ENCODE data around the gene PTPN7.
A peak's percentile ranks its signal among the peaks of the same experiment; 100 is the strongest.

Gene PTPN7

GRCh38 chr1:202155478-202156021 lies 4.9 kb downstream of the PTPN7 start:
- TF ChIP-seq ZFX (IDR thresholded peaks at IDR 0.05) (no peak), CTCF (conservative IDR thresholded peaks at IDR 0.05) (no peak)
- peak overlapping the region; percentile 1; the same call in 1 of the 2 replicates for H3K27ac ChIP-seq

- H3K27ac ChIP-seq = peak overlapping the region; percentile 1; the same call in 1 of the 2 replicates
- TF ChIP-seq ZFX (IDR thresholded peaks at IDR 0.05) (no peak), CTCF (conservative IDR thresholded peaks at IDR 0.05) (peak; percentile 74)
These were observed 5.5 kb downstream of the PTPN7 start for GRCh38 chr1:202154766-202155477.

GRCh38 chr1:202154148-202154765 lies 6.1 kb downstream of the PTPN7 start:
- H3K27ac ChIP-seq = no peak overlapping the region
- TF ChIP-seq ZFX (IDR thresholded peaks at IDR 0.05) (no peak), CTCF (conservative IDR thresholded peaks at IDR 0.05) (no peak)

- H3K27ac ChIP-seq = no peak overlapping the region
- TF ChIP-seq ZFX (IDR thresholded peaks at IDR 0.05) = no peak
- TF ChIP-seq CTCF (conservative IDR thresholded peaks at IDR 0.05) = no peak
These were observed 7.1 kb downstream of the PTPN7 start for GRCh38 chr1:202153284-202153683.

GRCh38 chr1:202152399-202152798 lies 8.0 kb downstream of the PTPN7 start:
- TF ChIP-seq ZFX (IDR thresholded peaks at IDR 0.05) (no peak), CTCF (conservative IDR thresholded peaks at IDR 0.05) (no peak)
- H3K27ac ChIP-seq = no peak overlapping the region

- H3K27ac ChIP-seq = no peak overlapping the region
- TF ChIP-seq ZFX (IDR thresholded peaks at IDR 0.05) (no peak), CTCF (conservative IDR thresholded peaks at IDR 0.05) (no peak)
These were observed 9.4 kb downstream of the PTPN7 start for GRCh38 chr1:202151045-202151444.

- TF ChIP-seq CTCF (conservative IDR thresholded peaks at IDR 0.05) (no peak), ZFX (IDR thresholded peaks at IDR 0.05) (no peak)
- no peak overlapping the region for H3K27ac ChIP-seq
These were observed 9.8 kb downstream of the PTPN7 start for GRCh38 chr1:202150602-202151001.

All from C4-2B (cell line).